Lung (tissue), 12 donors: ENCODE results near the gene BTBD10. TPM values are rescaled to one million over a fixed set of nuclear protein-coding genes. Genes with fewer than 3 reads are reported as not detected.

Experiments used
- ATAC-seq: fragments of 200-7000 bp; cut with Tn5 transposase; one replicate; pipeline ENCODE4 v1.9.1; 2020; ENCODE audit warnings: moderate number of reproducible peaks; ENCODE audit not compliant: insufficient read depth, low FRiP score
- DNase-seq, 3 donors: peaks; one replicate each; pipeline ENCODE4 v3.0.0-alpha.2; 2013 to 2017
- H3K27ac ChIP-seq, 2 donors: one replicate each; pipeline ENCODE4 v1.5.1; 2013; ENCODE audit warnings: mild to moderate bottlenecking in 2 of 2, moderate library complexity in 2 of 2, control low read depth in 1 of 2, inconsistent platforms in 1 of 2, low read depth in 1 of 2, low read length in 1 of 2
- H3K27me3 ChIP-seq, 3 donors: one replicate each; pipeline ENCODE4 v1.5.1; 2013; ENCODE audit warnings: low read length in 2 of 3; ENCODE audit not compliant: control insufficient read depth in 3 of 3, insufficient read depth in 3 of 3
- H3K36me3 ChIP-seq, 4 donors: one replicate each; pipeline ENCODE4 v1.5.1; 2013; ENCODE audit warnings: low read length in 4 of 4, mild to moderate bottlenecking in 1 of 4, moderate library complexity in 1 of 4; ENCODE audit not compliant: control insufficient read depth in 4 of 4, insufficient read depth in 4 of 4
- H3K4me1 ChIP-seq, 5 donors: one replicate each; pipeline ENCODE4 v1.5.1; 2013; ENCODE audit warnings: low read length in 5 of 5, mild to moderate bottlenecking in 2 of 5, moderate library complexity in 1 of 5; ENCODE audit not compliant: control insufficient read depth in 5 of 5, insufficient read depth in 5 of 5
- H3K4me3 ChIP-seq: one replicate; pipeline ENCODE4 v1.5.1; 2013; ENCODE audit warnings: mild to moderate bottlenecking, control low read depth, moderate library complexity
- H3K9ac ChIP-seq, 2 donors: one replicate each; pipeline ENCODE4 v1.5.1; 2013; ENCODE audit warnings: low read length in 2 of 2, control low read depth in 1 of 2; ENCODE audit not compliant: insufficient read depth in 1 of 2
- H3K9me3 ChIP-seq, 4 donors: one replicate each; pipeline ENCODE4 v1.5.1; 2013; ENCODE audit warnings: low read length in 3 of 4, mild to moderate bottlenecking in 1 of 4, moderate library complexity in 1 of 4; ENCODE audit not compliant: control insufficient read depth in 4 of 4, insufficient read depth in 3 of 4
- CTCF ChIP-seq: IDR thresholded peaks from 2 replicates; pipeline ENCODE4 v1.5.1; 2012; ENCODE audit warnings: mild to moderate bottlenecking; ENCODE audit errors: control extremely low read depth, extremely low read depth
- WGBS, 2 donors: extraction: QIAGEN DNeasy Blood & Tissue Kit; methylation state at CpG; one replicate each; pipeline ENCODE4 v1.1.7; 2013; 5-methylcytosine and 5-hydroxymethylcytosine counted together
- polyA plus RNA-seq, 2 donors: library from polyadenylated mRNA; stranded (reverse); fragments of 200-250 nt; gene quantifications; one replicate each; pipeline ENCODE4 v1.2.1, GENCODE V29; 2013
- total RNA-seq, 2 donors: library from RNA; depleted of rRNA in 1 of 2; stranded (reverse); fragments of >200 nt in 1 of 2; gene quantifications; one replicate each; pipeline ENCODE4 v1.2.1, GENCODE V29; 2014 to 2021
- donor health status: control.
- donor health status: control.
- donor health status: Bipolar disorder and iron deficiency.
- donor health status: healthy.
- donor health status: DM: yes; HTN: yes; CAD: no.

The BTBD10 gene
- total and polyA plus RNA-seq, 4 donors = 9.9 to 51.5 (median 21.2) TPM

GRCh38 chr11:13384908-13385640 lies 77.9 kb downstream of the BTBD10 start:
- Histone ChIP-seq H3K27ac (no peak overlapping the region), H3K9ac (no peak overlapping the region), H3K4me1 (no peaks in the 10 kb centered on the region), H3K27me3 (no peaks in the 10 kb centered on the region), H3K9me3 (no peaks in the 10 kb centered on the region), H3K36me3 (peaks cover 13 to 29% (median 22%) of the 10 kb centered on the region in 4 donors), H3K4me3 (no peak overlapping the region)
- 33 to 61% methylated on average over 4 of the region's 4 CpGs for WGBS, 2 donors
- TF ChIP-seq CTCF = peak; percentile 7
- peak; percentile 49 to 65 (median 64) for DNase-seq
- ATAC-seq = no peak

GRCh38 chr11:13382751-13383150 lies 80.3 kb downstream of the BTBD10 start:
- Histone ChIP-seq H3K9me3 (no peaks in the 10 kb centered on the region), H3K27me3 (no peaks in the 10 kb centered on the region), H3K27ac (no peak overlapping the region), H3K4me3 (no peak overlapping the region), H3K4me1 (no peaks in the 10 kb centered on the region), H3K36me3 (peaks cover 8 to 33% (median 23%) of the 10 kb centered on the region in 4 donors), H3K9ac (no peak overlapping the region)
- DNase-seq (no peak), ATAC-seq (no peak)
- no peak for TF ChIP-seq CTCF
- 96 to 98% methylated on average over 3 of the region's 3 CpGs for WGBS, 2 donors

GRCh38 chr11:13380731-13381130 lies 82.3 kb downstream of the BTBD10 start:
- Histone ChIP-seq H3K27me3 (no peaks in the 10 kb centered on the region), H3K27ac (no peak overlapping the region), H3K9me3 (no peaks in the 10 kb centered on the region), H3K4me1 (peaks cover 0 to 3% (median 0%) of the 10 kb centered on the region in 5 donors), H3K4me3 (no peak overlapping the region), H3K9ac (no peak overlapping the region), H3K36me3 (peaks cover 8 to 34% (median 25%) of the 10 kb centered on the region in 4 donors)
- ATAC-seq = no peak
- DNase-seq = no peak
- 93% methylated on average over 2 of the region's 2 CpGs for WGBS, 2 donors
- no peak for TF ChIP-seq CTCF
